ENCODE data around the gene AKAP8L.

The AKAP8L gene, protein sequence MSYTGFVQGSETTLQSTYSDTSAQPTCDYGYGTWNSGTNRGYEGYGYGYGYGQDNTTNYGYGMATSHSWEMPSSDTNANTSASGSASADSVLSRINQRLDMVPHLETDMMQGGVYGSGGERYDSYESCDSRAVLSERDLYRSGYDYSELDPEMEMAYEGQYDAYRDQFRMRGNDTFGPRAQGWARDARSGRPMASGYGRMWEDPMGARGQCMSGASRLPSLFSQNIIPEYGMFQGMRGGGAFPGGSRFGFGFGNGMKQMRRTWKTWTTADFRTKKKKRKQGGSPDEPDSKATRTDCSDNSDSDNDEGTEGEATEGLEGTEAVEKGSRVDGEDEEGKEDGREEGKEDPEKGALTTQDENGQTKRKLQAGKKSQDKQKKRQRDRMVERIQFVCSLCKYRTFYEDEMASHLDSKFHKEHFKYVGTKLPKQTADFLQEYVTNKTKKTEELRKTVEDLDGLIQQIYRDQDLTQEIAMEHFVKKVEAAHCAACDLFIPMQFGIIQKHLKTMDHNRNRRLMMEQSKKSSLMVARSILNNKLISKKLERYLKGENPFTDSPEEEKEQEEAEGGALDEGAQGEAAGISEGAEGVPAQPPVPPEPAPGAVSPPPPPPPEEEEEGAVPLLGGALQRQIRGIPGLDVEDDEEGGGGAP

DNA sequence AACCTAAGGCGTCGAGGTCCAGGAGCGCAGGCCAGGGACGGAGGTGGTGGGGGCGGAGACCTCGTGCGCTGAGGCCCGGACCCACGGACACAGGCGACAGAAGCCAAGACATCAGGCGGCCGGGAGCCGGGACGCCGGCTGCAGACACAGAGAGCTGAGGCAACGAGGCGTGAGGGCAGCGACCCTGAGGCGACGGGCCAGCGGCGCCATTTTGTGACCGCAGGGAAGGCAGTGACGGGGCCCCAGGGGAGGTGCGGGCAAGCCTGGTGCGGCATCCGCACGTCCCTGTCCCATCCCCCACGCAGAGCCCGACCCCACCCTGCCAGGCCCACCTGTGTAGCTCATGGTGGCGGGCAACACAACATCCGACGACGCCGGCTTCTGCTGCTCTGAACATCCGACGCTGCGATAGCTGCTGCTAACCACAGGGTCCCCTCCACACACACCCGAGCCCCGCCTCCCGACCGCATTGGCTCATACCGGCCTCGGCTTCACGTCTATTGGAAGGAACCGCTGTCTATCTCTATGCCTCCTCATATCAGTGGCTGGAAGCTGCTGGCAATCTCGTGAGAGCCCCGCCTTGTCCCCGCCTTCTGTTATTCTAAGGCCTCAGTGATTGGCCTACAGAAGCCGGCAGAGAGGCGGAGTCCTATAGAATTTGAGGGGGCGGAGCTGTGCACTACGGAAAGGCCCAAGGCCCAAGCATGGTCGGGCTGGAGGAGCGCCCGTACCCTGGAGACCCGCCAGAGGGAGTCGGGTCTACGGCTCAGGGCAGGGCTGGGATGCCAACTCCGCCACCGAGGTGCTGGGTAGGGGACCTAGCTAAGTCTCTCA lies at the start of gene AKAP8L:
AKAP8L (minus strand) TSS at position 410 of the 834 bp plus-strand sequence; CDS start at position 345, 65 bp downstream.
- DNase-seq (ENCODE audit: low read depth) = peak; percentile 100
- H3K4me1 ChIP-seq (ENCODE audit: control insufficient read depth, insufficient read depth, low read length) = peaks cover 24% of the 10 kb centered on the region
- peak within 1 kb of the TSS; percentile 94 for H3K9ac ChIP-seq (ENCODE audit: low read length)
- H3K4me3 ChIP-seq (ENCODE audit: low read length) = peak within 1 kb of the TSS; percentile 93
- H3K27me3 ChIP-seq (replicated peaks; ENCODE audit: control insufficient read depth, insufficient read depth, low read length) = no peaks in the 10 kb centered on the region
- H3K36me3 ChIP-seq (ENCODE audit: control insufficient read depth, insufficient read depth, low read length, severe bottlenecking) = peaks cover 34% of the 10 kb centered on the region
- H3K9me3 ChIP-seq (ENCODE audit: control insufficient read depth, low read length) = no peaks in the 10 kb centered on the region

DNA sequence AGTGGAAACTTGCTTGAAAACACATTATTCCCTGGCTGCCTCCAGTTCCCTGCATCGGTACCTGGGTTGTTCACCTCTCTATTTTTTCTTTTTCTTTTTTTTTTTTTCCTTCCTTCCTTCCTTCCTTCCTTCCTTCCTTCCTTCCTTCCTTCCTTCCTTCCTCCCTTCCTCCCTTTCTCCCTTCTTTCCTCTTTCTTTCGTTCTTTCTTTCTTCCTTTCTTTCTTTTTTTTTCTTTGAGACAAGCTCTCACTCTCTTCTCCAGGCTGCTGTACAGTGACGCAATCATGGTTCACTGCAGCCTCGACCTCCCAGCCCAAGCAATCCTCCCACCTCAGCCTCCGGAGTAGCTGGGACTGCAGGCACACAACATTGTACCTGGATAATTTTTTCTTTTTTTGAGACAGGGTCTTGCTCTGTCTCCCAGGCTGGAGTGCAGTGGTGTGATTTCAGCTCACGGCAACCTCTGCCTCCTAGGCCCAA lies 49.0 kb upstream of the AKAP8L start:
- H3K27me3 ChIP-seq (replicated peaks; ENCODE audit: control insufficient read depth, insufficient read depth, low read length) = peaks cover 31% of the 10 kb centered on the region
- peaks cover 26% of the 10 kb centered on the region for H3K4me1 ChIP-seq (ENCODE audit: control insufficient read depth, insufficient read depth, low read length)
- H3K36me3 ChIP-seq (ENCODE audit: control insufficient read depth, insufficient read depth, low read length, severe bottlenecking) = no peaks in the 10 kb centered on the region
- DNase-seq (ENCODE audit: low read depth) = no peak
- peaks cover 4% of the 10 kb centered on the region for H3K9me3 ChIP-seq (ENCODE audit: control insufficient read depth, low read length)
- no peak overlapping the region for H3K9ac ChIP-seq (ENCODE audit: low read length)
- H3K4me3 ChIP-seq (ENCODE audit: low read length) = no peak overlapping the region

DNA sequence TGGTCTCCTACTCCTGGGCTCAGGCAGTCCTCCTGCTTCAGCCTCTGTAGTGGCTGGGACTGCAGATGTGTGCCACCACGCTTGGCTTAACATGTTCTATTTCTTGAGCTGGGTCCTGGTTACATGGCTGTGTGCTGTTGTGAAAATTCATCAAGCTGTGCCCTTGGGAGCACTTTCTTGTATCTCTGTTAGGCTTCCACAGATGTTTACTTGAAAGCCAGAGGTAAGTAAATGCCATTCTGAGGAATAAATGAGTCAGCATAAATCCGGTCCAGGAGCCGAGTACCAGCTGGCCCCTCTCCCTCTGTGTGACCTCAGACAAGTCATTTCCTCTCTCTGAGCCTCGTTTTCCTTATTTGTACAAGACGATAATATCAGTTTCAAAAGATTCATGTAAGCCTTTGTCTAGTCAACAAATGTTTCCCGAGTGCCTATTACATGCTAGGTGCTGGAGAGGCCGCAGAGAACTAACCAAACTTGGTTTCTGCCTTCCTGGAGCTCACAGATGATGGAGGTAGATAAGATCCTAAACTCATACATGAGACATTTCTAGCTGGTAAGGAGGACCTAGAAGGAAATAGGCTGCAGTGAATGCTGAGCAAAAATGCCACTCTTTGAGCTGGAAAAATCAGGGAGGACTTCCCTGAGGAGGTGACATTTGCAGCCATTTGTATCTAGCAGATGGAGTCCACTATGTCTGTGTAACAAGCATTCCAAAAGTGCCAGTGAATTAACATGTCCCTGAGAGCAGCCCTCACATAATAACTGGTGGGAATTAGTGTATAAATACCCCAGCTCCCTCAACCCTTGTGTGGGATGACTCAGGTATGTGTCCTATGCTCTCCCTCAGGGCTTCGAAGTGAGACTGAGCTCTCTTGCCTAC lies 48.3 kb upstream of the AKAP8L start:
- Histone ChIP-seq H3K9ac (ENCODE audit: low read length) (no peak overlapping the region), H3K9me3 (ENCODE audit: control insufficient read depth, low read length) (no peaks in the 10 kb centered on the region), H3K27me3 (replicated peaks; ENCODE audit: control insufficient read depth, insufficient read depth, low read length) (peaks cover 31% of the 10 kb centered on the region), H3K4me1 (ENCODE audit: control insufficient read depth, insufficient read depth, low read length) (peaks cover 26% of the 10 kb centered on the region), H3K36me3 (ENCODE audit: control insufficient read depth, insufficient read depth, low read length, severe bottlenecking) (no peaks in the 10 kb centered on the region), H3K4me3 (ENCODE audit: low read length) (no peak overlapping the region)
- no peak for DNase-seq (ENCODE audit: low read depth)

DNA sequence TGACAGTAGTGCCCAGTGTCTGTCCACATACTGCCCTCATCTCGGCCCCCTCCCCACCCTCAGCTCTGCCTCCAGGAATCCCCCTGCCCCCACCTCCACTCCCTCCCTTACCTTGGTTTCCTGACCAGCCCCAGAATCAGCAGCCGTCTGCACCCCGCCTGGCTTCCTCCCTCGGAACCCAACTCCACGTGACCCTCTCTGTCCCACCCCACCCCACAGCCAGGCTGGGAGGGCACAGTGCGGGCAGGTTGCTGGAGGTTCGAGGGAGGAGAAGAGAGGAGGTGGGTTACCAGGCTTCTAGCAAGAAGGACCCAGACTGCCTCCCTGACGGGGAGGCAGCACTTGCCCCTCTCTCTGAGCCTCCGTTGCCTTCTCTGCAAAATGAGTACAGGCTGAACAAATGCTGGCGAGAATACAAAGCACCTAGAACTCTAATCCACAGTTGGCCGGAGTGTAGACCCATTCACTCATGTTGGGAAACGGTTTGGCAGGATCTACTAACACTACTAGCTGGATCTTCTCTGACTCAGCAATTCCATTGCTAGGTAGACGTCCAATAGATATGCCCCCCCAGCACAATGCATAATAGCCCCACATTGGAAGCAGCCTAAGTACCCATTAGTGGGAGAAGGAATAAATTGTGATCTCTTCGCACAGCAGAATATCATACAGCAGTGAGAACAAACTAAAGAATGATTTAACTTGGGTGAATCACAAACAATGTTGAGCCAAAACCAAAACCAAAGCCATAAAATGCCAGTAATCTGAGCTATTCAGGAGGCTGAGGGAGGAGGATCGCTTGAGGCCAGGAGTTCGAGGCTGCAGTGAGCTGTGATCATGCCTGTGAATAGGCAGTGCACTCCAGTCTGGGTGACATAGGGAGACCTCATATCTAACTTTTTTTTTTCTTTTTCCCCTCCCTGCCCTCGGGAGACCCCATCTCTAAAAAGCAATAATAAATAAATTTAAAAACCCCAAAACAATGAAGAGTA lies 45.9 kb upstream of the AKAP8L start, which contains the start of gene RASAL3:
RASAL3 (minus strand) TSS at position 151 of the 992 bp plus-strand sequence. CDS start 186 bp downstream, outside the sequence.
- no peak within 1 kb of the TSS for H3K4me3 ChIP-seq (ENCODE audit: low read length)
- no peaks in the 10 kb centered on the region for H3K36me3 ChIP-seq (ENCODE audit: control insufficient read depth, insufficient read depth, low read length, severe bottlenecking)
- H3K27me3 ChIP-seq (replicated peaks; ENCODE audit: control insufficient read depth, insufficient read depth, low read length) = peaks cover 45% of the 10 kb centered on the region
- H3K9me3 ChIP-seq (ENCODE audit: control insufficient read depth, low read length) = no peaks in the 10 kb centered on the region
- no peak within 1 kb of the TSS for H3K9ac ChIP-seq (ENCODE audit: low read length)
- H3K4me1 ChIP-seq (ENCODE audit: control insufficient read depth, insufficient read depth, low read length) = peaks cover 24% of the 10 kb centered on the region
- no peak for DNase-seq (ENCODE audit: low read depth)

DNA sequence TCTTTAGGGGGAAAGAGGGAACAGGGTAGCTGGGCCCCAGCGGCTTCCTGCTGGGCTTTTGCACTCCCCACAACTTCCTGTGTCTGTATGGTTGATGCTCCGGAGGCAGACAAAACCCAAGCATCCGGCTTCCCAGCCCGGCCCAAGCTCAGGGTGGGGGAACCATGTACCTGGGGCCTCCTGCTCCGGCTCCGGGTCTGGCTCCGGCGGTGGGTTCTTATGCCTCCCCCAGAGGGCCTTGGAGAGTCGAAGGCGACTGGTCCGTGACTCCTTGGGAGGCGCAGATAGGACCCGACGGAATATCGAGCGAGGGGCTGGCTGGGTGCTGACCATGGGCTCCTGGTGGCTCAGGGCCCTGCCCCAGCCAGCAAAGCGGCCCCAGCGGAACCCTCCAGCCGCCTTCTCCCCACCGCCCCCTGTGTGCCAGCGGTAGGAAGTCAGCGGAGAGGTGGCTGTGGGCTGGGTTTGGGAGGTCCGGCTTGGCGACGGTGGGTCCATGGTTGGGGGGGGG lies 45.1 kb upstream of the AKAP8L start:
- Histone ChIP-seq H3K4me1 (ENCODE audit: control insufficient read depth, insufficient read depth, low read length) (peaks cover 16% of the 10 kb centered on the region), H3K4me3 (ENCODE audit: low read length) (no peak overlapping the region), H3K27me3 (replicated peaks; ENCODE audit: control insufficient read depth, insufficient read depth, low read length) (peaks cover 38% of the 10 kb centered on the region), H3K9me3 (ENCODE audit: control insufficient read depth, low read length) (no peaks in the 10 kb centered on the region), H3K9ac (ENCODE audit: low read length) (no peak overlapping the region), H3K36me3 (ENCODE audit: control insufficient read depth, insufficient read depth, low read length, severe bottlenecking) (no peaks in the 10 kb centered on the region)
- DNase-seq (ENCODE audit: low read depth) = no peak

DNA sequence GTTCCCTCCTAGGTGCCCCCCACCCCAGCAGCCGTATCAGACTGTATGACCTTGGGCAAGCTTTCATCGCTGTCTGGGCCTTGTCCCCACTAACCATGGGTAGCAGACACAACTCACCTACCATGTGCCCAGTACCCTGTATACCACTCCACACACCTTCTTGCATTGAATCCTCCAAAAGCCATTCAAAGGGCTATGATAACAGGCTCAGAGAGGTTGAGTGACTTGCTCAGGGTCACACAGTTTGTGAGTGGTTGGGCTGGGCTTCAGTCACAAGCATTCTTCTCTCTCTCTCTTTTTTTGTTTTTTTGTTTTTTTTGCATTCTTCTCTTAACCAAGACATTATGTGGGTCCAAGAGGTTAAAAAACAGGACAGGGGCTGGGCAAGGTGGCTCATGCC lies 42.9 kb upstream of the AKAP8L start:
- Histone ChIP-seq H3K36me3 (ENCODE audit: control insufficient read depth, insufficient read depth, low read length, severe bottlenecking) (no peaks in the 10 kb centered on the region), H3K9me3 (ENCODE audit: control insufficient read depth, low read length) (no peaks in the 10 kb centered on the region), H3K9ac (ENCODE audit: low read length) (no peak overlapping the region), H3K4me1 (ENCODE audit: control insufficient read depth, insufficient read depth, low read length) (peaks cover 7% of the 10 kb centered on the region), H3K27me3 (replicated peaks; ENCODE audit: control insufficient read depth, insufficient read depth, low read length) (peaks cover 44% of the 10 kb centered on the region), H3K4me3 (ENCODE audit: low read length) (no peak overlapping the region)
- no peak for DNase-seq (ENCODE audit: low read depth)

DNA sequence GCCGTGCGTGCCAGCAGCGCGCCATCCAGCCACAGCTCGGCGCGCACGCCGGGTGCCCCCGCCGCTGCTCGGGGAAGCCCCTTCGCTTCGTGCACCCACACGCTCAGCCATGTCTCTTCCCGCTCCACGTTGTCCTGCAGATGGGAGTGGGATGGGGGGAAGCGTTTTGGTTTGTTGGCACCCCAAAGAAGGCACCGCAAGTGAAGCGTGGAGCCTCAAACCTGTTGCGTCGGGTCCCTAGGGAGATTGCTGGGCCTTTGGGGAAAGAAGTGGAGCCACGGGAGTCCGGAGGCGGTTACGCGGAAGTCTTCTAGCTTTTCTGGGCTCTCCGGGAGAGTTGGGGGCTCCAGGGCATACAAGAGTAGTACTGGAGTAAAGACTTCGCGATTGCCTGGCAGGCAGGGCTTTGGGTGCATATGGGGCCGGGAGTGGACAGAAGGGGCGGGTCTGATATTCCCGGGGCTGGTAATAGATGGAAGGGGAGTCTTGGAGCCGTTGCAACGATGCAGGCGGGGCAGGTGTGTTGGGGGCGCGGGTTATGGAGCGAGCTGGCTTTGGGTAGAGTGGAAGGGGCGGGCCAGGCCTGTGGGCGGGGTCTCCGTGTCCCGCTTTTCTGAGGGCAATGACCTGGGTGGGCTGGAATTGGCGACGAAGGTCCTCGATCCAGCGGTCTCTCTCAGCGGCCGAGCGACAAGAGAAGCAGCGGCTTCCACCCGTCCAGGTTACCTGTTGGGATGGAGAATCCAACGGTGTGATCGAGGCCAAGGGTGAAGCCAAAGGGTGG lies 39.1 kb upstream of the AKAP8L start:
- Histone ChIP-seq H3K9me3 (ENCODE audit: control insufficient read depth, low read length) (no peaks in the 10 kb centered on the region), H3K36me3 (ENCODE audit: control insufficient read depth, insufficient read depth, low read length, severe bottlenecking) (no peaks in the 10 kb centered on the region), H3K9ac (ENCODE audit: low read length) (no peak overlapping the region), H3K4me3 (ENCODE audit: low read length) (no peak overlapping the region), H3K27me3 (replicated peaks; ENCODE audit: control insufficient read depth, insufficient read depth, low read length) (peaks cover 61% of the 10 kb centered on the region), H3K4me1 (ENCODE audit: control insufficient read depth, insufficient read depth, low read length) (peaks cover 2% of the 10 kb centered on the region)
- no peak for DNase-seq (ENCODE audit: low read depth)

DNA sequence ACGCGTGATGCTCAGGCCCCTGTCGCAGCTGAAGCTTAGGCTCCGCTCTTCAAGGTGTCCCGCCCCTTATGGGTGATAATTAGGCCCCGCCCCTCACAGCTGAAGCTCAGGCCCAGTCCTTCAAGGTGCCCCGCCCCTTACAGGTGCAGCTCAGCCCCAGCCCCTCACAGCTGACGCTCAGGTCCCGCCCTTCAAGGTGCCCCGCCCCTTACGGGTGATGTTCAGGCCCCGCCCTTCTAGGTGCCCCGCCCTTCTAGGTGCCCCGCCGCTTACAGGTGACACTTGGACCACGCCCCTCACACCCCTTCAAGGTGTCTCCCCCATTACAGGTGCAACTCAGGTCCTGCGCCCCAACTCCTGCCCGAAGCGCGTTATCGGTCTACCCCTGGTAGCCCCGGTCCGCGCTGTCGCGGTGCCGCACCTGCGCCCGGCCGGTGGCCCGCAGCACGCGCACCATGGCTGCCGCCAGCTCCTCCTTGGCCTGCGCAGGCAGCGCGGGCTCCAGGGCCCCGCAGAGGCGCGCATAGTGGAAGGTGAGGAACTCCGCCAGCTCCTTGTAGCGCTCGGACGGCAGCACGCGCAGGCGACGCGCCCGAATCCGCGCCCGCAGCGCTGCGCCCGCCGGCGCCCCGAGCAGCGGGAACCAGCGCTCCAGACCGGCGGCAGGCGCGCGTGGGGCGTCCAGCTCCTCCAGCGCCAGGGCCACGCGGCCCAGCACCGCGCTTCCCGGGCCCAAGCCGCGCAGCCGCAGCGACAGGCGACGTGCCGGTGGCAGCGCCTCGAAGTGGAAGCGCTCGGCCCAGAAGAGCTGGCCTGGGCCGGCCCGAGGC lies 38.3 kb upstream of the AKAP8L start:
- Histone ChIP-seq H3K4me3 (ENCODE audit: low read length) (no peak overlapping the region), H3K27me3 (replicated peaks; ENCODE audit: control insufficient read depth, insufficient read depth, low read length) (peaks cover 61% of the 10 kb centered on the region), H3K9me3 (ENCODE audit: control insufficient read depth, low read length) (no peaks in the 10 kb centered on the region), H3K4me1 (ENCODE audit: control insufficient read depth, insufficient read depth, low read length) (peaks cover 7% of the 10 kb centered on the region), H3K36me3 (ENCODE audit: control insufficient read depth, insufficient read depth, low read length, severe bottlenecking) (no peaks in the 10 kb centered on the region), H3K9ac (ENCODE audit: low read length) (no peak overlapping the region)
- DNase-seq (ENCODE audit: low read depth) = no peak
